SK-N-SH (cell line): Measurements from ENCODE around the gene VGLL3. TPM values are rescaled to one million over a fixed set of nuclear protein-coding genes. Genes with fewer than 3 reads are reported as not detected.

ENCODE experiments used
- CTCF ChIA-PET: fragments of 300-600, 350-600 bp; formaldehyde crosslinking; extraction: SDS; loops from one replicate; lab custom pipeline; 2021; lab: Yijun Ruan, JAX
- POLR2A ChIA-PET: fragments of 350-600 bp; sonication (Branson Sonifier 250); formaldehyde crosslinking; extraction: SDS; loops from one replicate; lab custom pipeline; 2020; ENCODE audit warnings: antibody characterized with exemption, inconsistent platforms; lab: Yijun Ruan, JAX
- DNase-seq: peaks from one replicate; pipeline ENCODE4 v3.0.0; 2012
- H2AFZ ChIP-seq: fragments of 200-600 bp; sonication (generic); 2 replicates; pipeline ENCODE4 v1.8.1; 2016; ENCODE audit warnings: antibody characterized with exemption, mild to moderate bottlenecking, low read depth
- H3F3A ChIP-seq: fragments of 200-600 bp; sonication (generic); replicated peaks from 2 replicates; pipeline ENCODE3; 2016; ENCODE audit warnings: antibody characterized with exemption, mild to moderate bottlenecking; ENCODE audit not compliant: insufficient read depth
- H3K27ac ChIP-seq, 2 experiments: fragments of 200-500 bp in 1 of 2; fragments of 200-600 bp in 1 of 2; sonication (Bioruptor generic) in 1 of 2; sonication (generic), shearing (Covaris generic) in 1 of 2; 2 replicates each; pipeline versions ENCODE4 v1.5.1 to v1.6.1; 2014 to 2016; ENCODE audit warnings: low read depth in 2 of 2, inconsistent platforms in 1 of 2, low read length in 1 of 2, mild to moderate bottlenecking in 1 of 2, mixed read lengths in 1 of 2
- H3K27me3 ChIP-seq: fragments of 200-600 bp; sonication (generic), shearing (Covaris generic); 2 replicates; pipeline ENCODE4 v1.6.1; 2016; ENCODE audit warnings: mixed run types; ENCODE audit not compliant: insufficient read depth
- H3K36me3 ChIP-seq, 2 experiments: fragments of 200-500 bp in 1 of 2; fragments of 200-600 bp in 1 of 2; sonication (Bioruptor generic) in 1 of 2; sonication (generic) in 1 of 2; replicated peaks in 1 of 2; 2 replicates each; pipeline versions ENCODE3 to v1.5.1; 2014 to 2016; ENCODE audit warnings: low read length in 1 of 2, mild to moderate bottlenecking in 1 of 2; ENCODE audit not compliant: insufficient read depth in 2 of 2, control insufficient read depth in 1 of 2
- H3K4me1 ChIP-seq, 2 experiments: fragments of 200-500 bp in 1 of 2; fragments of 200-600 bp in 1 of 2; sonication (Bioruptor generic) in 1 of 2; sonication (generic), shearing (Covaris generic) in 1 of 2; 2 replicates each; pipeline versions ENCODE4 v1.5.1 to v1.6.1; 2014 to 2016; ENCODE audit warnings: low read depth in 1 of 2, low read length in 1 of 2, mixed run types in 1 of 2; ENCODE audit not compliant: insufficient read depth in 2 of 2, control insufficient read depth in 1 of 2
- H3K4me2 ChIP-seq: fragments of 200-600 bp; sonication (generic), shearing (Covaris generic); 2 replicates; pipeline ENCODE4 v1.6.1; 2017; ENCODE audit warnings: mixed run types
- H3K4me3 ChIP-seq, 2 experiments: fragments of 200-500 bp in 1 of 2; fragments of 200-600 bp in 1 of 2; sonication (Bioruptor generic) in 1 of 2; sonication (generic), shearing (Covaris generic) in 1 of 2; 2 replicates each; pipeline versions ENCODE4 v1.5.1 to v1.8.1; 2014 to 2016; ENCODE audit warnings: low read depth in 2 of 2, inconsistent platforms in 1 of 2, low read length in 1 of 2, mild to moderate bottlenecking in 1 of 2, mixed read lengths in 1 of 2, moderate library complexity in 1 of 2
- H3K79me2 ChIP-seq: fragments of 200-600 bp; sonication (generic); 2 replicates; pipeline ENCODE4 v1.8.1; 2017; ENCODE audit warnings: mild to moderate bottlenecking; ENCODE audit not compliant: insufficient read depth
- H3K9ac ChIP-seq: fragments of 200-600 bp; sonication (generic); 2 replicates; pipeline ENCODE4 v1.6.1; 2017; ENCODE audit warnings: mixed run types
- H3K9me2 ChIP-seq: fragments of 200-600 bp; sonication (generic); 2 replicates; pipeline ENCODE4 v1.6.1; 2017; ENCODE audit warnings: mixed run types
- H3K9me3 ChIP-seq: fragments of 200-600 bp; sonication (generic); 2 replicates; pipeline ENCODE4 v1.6.1; 2017; ENCODE audit warnings: mixed run types, mild to moderate bottlenecking, moderate library complexity
- H4K20me1 ChIP-seq: fragments of 200-600 bp; sonication (generic); 2 replicates; pipeline ENCODE4 v1.6.1; 2017; ENCODE audit warnings: mild to moderate bottlenecking, mixed run types; ENCODE audit not compliant: insufficient read depth
- ELF1 ChIP-seq: IDR thresholded peaks from 2 replicates; pipeline ENCODE4 v1.4.0; 2012
- FOSL2 ChIP-seq: IDR thresholded peaks from 2 replicates; pipeline ENCODE4 v1.4.0; 2012; ENCODE audit warnings: low read depth, mild to moderate bottlenecking, moderate library complexity, borderline replicate concordance
- FOXJ3 ChIP-seq: sonication (generic); formaldehyde crosslinking; IDR thresholded peaks from 2 replicates; pipeline ENCODE4 v1.5.1; 2020; ENCODE audit warnings: mild to moderate bottlenecking, missing genetic modification reagents
- IRF3 ChIP-seq: fragments of 150-350 bp; IDR thresholded peaks from 2 replicates; pipeline ENCODE4 v1.6.1; 2016; ENCODE audit warnings: mild to moderate bottlenecking, low read depth, low read length
- JUND ChIP-seq: IDR thresholded peaks from 2 replicates; pipeline ENCODE4 v1.4.0; 2012
- MXI1 ChIP-seq: IDR thresholded peaks from 2 replicates; pipeline ENCODE4 v1.6.1; 2012; ENCODE audit warnings: mild to moderate bottlenecking, low read depth, low read length, improper control_type of control experiment
- NFIC ChIP-seq: IDR thresholded peaks from 2 replicates; pipeline ENCODE4 v1.4.0; 2012; ENCODE audit warnings: borderline replicate concordance
- POLR2AphosphoS5 ChIP-seq: IDR thresholded peaks from 2 replicates; pipeline ENCODE4 v1.6.1; 2012; ENCODE audit warnings: low read depth, low read length
- RAD21 ChIP-seq: IDR thresholded peaks from 2 replicates; pipeline ENCODE4 v1.6.1; 2012; ENCODE audit warnings: mild to moderate bottlenecking, low read length
- RCOR1 ChIP-seq: fragments of 150-350 bp; IDR thresholded peaks from 2 replicates; pipeline ENCODE4 v1.6.1; 2017; ENCODE audit warnings: antibody characterized with exemption, low read length
- REST ChIP-seq: IDR thresholded peaks from 2 replicates; pipeline ENCODE4 v1.6.1; 2012; ENCODE audit warnings: mild to moderate bottlenecking, low read depth, low read length, moderate library complexity
- RFX5 ChIP-seq: IDR thresholded peaks from 2 replicates; pipeline ENCODE4 v1.6.1; 2012; ENCODE audit warnings: mild to moderate bottlenecking, improper control_type of control experiment, low read length
- TAF1 ChIP-seq: IDR thresholded peaks from 2 replicates; pipeline ENCODE4 v1.6.1; 2012; ENCODE audit warnings: low read depth, mild to moderate bottlenecking, low read length, moderate library complexity, borderline replicate concordance
- USF2 ChIP-seq: fragments of 150-350 bp; IDR thresholded peaks from 2 replicates; pipeline ENCODE4 v1.6.1; 2017; ENCODE audit warnings: antibody characterized with exemption, low read length, low read depth, borderline replicate concordance
- WGBS: methylation state at CpG from one replicate; pipeline ENCODE4 v1.1.6; 2017; ENCODE audit warnings: low lambda C conversion rate; 5-methylcytosine and 5-hydroxymethylcytosine counted together
- polyA plus RNA-seq, 3 experiments: library from polyadenylated mRNA; depleted of rRNA; stranded (reverse); fragments of >200 nt; gene quantifications; 2 replicates each; pipeline ENCODE4 v1.2.3, GENCODE V29; 2012
- TF ChIP-seq, protein P1 (sequence below): IDR thresholded peaks from 2 replicates; pipeline ENCODE4 v1.4.0; 2012; ENCODE audit warnings: low read depth

Gene VGLL3
- polyA plus RNA-seq, 1 of the 3 experiments (the other 2 are of a cell fraction): not detected

DNA sequence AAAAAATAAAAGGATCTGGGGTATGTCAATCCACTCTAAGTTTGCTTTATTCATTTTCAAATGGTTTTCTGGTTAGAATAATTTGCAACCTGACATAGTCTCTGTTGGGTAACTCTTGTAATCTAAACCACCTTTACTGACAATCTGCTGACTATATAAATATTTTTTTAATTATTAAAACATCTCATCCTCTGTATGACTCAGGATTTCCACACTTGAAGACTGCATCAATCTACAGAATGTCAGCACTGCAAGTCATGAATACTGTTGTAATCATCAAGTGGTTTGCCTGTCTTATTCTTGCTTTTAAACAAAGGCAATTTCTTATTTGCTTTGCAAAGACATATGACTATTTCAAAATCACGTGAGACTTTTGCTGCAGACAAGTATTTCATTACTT, 42.1 kb downstream of the VGLL3 start:
- Histone ChIP-seq H3K79me2 (no peaks in the 10 kb centered on the region), H3K9me3 (no peaks in the 10 kb centered on the region), H3K4me3 (no peak overlapping the region), H3K27me3 (peaks cover 10% of the 10 kb centered on the region), H3K4me1 (no peaks in the 10 kb centered on the region), H3K9ac (no peak overlapping the region), H3K4me2 (no peak overlapping the region), H3K9me2 (no peaks in the 10 kb centered on the region), H3F3A (no peaks in the 10 kb centered on the region)
- 6% methylated on average over 1 of the region's 1 CpG for WGBS
- CTCF ChIA-PET: no interaction called here
- no peak for DNase-seq
- POLR2A ChIA-PET: no interaction called here
- TF ChIP-seq REST (no peak), RCOR1 (no peak), POLR2AphosphoS5 (no peak), IRF3 (no peak), USF2 (no peak), MXI1 (no peak), RAD21 (no peak), ELF1 (no peak), FOSL2 (no peak), NFIC (no peak), JUND (no peak), RFX5 (no peak)
- TF ChIP-seq, protein P1, sequence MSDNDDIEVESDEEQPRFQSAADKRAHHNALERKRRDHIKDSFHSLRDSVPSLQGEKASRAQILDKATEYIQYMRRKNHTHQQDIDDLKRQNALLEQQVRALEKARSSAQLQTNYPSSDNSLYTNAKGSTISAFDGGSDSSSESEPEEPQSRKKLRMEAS: no peak
- TF ChIP-seq, all 33 proteins: peak for 0
- Histone ChIP-seq H4K20me1 (no peaks in the 10 kb centered on the region), H3K36me3 (no peaks in the 10 kb centered on the region), H3K27ac (no peak overlapping the region), H2AFZ (no peak overlapping the region)

GRCh38 chr3:86942206-86942605, 48.7 kb downstream of the VGLL3 start:
- no peaks in the 10 kb centered on the region for H3K36me3 ChIP-seq
- H3K9me3 ChIP-seq: no peaks in the 10 kb centered on the region
- CTCF ChIA-PET: no interaction called here

More at GRCh38 chr3:86942206-86942605, 48.7 kb downstream of the VGLL3 start:
- TF ChIP-seq RFX5 (no peak), REST (no peak), TAF1 (no peak), FOXJ3 (CRISPR knock-in tag) (no peak)
- Histone ChIP-seq H4K20me1 (no peaks in the 10 kb centered on the region), H3K27ac (no peak overlapping the region), H3F3A (no peaks in the 10 kb centered on the region), H3K4me3 (no peak overlapping the region), H3K79me2 (no peaks in the 10 kb centered on the region), H3K4me1 (no peaks in the 10 kb centered on the region), H3K27me3 (peaks cover 10% of the 10 kb centered on the region), H3K9ac (no peak overlapping the region), H3K4me2 (no peak overlapping the region), H2AFZ (no peak overlapping the region), H3K9me2 (no peaks in the 10 kb centered on the region)
- DNase-seq: no peak
- POLR2A ChIA-PET: no interaction called here
- 30% methylated on average over 3 of the region's 3 CpGs for WGBS
